HL-60/S4 (cell line): ENCODE measurements around the gene GCSH.

Source experiments
- in situ Hi-C: fragments of 300-500 bp; cut with MboI; formaldehyde crosslinking; loops from 2 replicates; pipeline ENCODE4 v1.14.3; 2022; ENCODE audit warnings: low sequenced_read_pairs

GCSH gene

DNA sequence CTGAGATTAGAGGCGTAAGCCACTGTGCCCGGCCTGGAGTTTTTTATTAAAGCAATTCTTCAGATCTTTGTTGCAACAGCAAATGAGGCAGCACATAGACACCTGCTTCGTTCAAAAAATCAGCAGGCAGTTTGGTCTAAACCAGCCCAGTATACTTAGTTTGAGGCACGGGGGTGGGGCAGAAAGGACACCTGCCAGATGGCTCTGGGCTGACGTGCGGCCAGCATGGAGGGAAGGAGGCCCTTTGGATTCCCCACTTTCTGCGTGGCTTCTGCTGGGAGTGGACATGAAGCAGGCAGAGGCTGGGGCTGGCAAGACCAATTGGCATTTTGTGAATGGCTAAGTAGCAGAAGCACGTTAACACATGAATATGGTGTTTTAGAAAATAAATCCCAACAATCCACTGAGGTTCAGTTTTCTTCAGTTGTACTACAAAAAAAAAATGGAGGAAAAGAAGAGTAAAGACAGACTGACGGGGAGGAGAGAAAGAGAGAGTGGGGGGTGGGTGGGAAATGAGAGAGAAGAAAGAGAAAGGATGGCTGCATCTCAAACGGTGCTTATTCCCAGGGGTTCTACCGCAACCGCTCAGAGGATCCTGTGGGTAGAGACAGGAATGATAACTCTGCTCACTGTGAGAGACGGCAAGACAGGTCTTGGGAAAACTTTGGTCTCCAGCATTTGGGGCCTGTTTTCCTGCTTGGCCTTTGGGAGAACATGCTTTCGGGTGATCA lies 35.5 kb downstream of the GCSH start:
- in situ Hi-C loops, result no loop called here

DNA sequence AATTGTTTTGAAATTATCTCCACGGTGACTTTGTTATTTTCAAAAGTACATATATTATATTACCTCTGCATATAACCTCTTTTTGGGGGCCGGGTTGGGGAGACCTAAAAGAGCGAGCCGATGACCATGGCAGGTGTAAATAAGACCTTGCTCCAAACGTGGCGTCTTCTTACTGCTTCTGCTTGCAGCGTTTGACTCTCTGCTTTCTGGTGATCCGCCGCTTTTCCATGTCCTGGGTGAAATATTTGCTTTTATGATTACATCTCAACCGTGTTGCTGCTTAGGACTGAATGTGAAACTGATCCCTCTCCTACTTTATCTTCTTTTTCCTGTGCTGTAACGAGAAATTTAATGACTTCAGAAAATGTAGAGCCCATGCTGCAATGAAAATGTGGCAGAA lies 42.4 kb downstream of the GCSH start:
- in situ Hi-C loops, result no loop called here

DNA sequence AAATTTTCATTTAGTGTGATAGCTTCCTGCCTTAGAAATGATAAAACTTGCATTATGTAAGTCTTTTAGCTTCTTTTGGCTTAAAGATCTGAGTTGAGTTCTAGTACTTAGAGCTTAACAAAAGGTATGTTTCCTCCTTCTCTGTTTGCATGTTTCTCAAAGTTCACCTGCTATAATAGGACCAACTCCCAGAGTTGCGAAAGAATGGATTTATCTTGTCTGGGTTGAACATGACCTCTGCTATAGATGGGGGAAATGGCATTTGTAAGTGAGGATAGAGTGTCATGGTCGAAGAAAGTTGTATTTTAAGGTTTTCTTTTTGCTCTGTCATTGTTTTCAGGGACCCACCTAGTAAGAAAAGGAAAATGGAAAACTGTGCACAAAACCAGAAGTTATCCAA lies 53.4 kb downstream of the GCSH start:
- in situ Hi-C loops, result no loop called here

DNA sequence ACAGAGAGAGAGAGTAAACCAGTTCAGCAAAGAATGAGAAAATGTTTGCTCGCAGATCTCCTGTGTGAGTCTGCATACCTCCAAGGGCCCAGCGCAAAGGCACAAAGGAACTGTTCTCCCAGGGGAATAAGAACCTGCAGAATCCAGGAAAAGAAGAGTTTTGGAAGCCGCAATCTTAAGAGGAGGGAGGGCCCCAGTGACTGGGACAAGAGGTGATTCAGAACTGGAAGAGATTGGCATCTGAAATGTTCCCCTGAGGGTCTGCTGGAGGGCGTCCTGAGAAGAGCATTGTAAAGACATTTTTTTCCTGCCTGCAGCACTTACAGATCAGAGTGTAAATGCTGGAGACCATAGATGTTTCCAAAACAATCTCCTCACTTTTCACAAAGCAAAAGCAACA lies 54.5 kb downstream of the GCSH start:
- in situ Hi-C loops, result no loop called here

DNA sequence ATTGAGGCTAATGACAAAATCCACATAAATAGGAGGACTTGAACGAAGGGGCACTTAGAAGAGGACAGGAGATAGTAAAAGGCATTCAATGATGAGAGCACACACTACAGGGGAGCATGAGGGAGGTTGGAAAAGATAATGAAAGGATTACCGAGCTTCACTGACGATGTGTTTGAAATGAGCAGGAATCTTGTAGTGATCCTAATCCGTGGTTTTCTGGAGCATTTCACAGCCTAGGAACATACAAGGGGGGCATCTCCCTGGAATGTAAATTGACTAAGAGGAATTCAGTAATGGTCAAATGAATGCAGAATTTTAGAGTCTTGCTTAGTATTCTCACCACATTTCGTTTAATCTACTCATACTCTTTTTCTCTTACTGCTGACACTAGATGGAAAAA lies 55.4 kb downstream of the GCSH start:
- in situ Hi-C loops, result no loop called here

DNA sequence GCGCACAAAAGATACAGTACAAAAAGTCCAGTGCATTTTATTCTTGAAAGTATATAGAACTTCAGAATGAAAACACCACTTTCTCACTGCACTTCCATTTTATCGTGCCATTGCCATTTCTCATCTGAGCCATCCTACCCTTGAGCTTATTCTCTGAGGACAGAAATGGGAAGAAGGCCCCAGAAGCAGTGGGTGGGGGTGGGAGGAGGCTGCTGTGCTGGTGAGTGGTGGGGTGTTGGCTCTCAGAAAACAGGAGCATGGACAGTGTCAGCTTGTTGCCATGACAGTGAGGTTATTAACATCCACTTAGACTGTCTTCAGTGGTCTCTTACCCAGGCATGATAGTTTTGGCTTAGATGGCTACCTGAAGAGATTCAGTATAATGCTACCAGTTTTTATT lies 56.1 kb downstream of the GCSH start:
- in situ Hi-C loops, result no loop called here

DNA sequence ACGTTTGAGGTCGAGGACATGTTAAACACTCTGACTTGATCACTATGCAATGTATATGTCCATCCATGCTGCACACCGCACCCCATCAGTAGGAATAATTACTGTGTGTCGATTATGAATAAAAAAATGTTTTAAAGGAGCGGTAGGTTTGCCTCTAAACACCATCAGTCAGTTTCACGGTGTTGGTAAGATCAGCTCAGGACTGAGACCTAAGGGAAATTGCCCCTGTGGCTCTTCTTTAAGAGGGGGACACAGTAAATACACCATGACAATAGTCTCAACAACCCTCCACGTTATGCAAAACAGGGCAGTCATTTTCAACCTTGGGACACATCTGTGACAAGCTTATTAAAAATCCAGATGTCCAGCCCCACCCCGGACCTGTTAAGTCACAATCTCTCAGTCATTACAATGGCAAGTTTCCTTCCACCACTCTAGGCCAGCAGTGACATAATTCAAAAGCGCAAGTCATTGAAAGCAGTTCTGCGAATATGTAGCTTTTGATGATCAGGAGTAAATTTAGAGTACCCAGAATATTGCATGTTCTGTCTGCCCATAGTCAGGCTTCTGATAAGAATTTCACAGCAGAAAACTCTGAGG lies 59.3 kb downstream of the GCSH start:
- in situ Hi-C loops, result no loop called here

DNA sequence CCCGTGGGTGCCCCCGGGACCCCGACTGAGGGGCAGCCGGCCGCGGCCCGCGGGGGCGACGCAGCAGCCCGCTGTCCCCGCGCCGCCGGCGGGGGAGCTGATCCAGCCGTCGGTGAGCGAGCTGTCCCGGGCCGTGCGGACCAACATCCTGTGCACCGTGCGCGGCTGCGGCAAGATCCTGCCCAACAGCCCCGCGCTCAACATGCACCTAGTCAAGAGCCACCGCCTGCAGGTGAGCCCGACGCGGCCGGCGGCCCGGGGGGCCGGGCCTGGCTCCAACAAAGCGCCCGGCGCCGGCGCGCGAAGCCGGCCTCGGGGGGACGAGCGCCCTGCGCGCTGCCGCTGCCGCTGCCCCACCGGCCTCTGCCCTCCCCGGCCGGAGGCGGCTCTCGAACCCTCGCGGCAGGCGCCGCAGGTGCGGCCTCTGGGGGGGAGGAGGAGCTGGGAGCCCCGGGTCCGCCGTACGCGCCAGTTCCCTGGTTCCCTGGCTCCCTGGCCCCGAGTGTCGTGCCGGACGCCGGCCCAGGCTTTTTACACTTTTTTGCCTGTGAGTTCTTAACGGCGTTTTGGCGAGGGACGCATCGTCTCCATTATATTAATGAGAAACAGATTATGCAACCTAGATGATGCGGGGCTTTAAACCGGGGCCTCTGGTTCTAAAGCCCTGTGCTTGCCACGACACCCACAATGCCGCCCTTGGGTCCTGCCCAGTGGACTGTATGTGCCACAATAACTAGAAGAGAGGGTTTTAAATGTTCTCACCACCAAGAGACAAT lies 60.0 kb downstream of the GCSH start:
- in situ Hi-C loops, result no loop called here

DNA sequence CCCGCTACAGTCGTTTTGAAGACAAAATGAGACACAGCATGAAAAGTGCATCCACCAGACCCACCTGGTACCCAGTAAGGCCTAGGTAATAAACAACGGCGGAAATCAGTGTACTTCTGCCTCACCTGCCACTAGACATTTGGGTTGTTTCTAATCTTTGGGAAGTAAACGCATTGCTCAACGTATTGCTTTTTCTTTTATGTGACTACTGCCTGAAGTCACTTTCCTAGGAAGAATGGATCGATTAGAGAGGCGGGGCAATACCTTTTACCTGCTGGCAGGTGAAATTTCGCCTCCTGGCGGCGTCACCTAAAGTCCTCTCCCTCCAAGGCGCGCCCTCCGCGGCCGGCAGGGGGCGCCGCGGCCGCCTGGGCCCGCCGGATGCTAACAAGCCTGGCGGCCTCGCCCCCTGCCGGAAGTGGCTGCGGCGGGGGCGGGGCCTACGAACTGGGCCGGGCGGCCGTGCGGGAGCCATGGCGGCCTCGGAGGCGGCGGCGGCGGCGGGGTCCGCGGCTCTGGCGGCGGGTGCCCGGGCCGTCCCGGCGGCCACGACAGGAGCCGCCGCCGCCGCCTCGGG lies 60.7 kb downstream of the GCSH start, which contains the start of gene ATMIN:
TSS of gene ATMIN (plus strand) at position 445 of the 577 bp plus-strand sequence. CDS start at position 474, 29 bp downstream.
- in situ Hi-C loops, result no loop called here
